HepG2 (cell line): ENCODE data around the gene MCF2L. TPM values are rescaled to one million over a fixed set of nuclear protein-coding genes. Genes with fewer than 3 reads are reported as not detected.

ENCODE experiments used
- AGO1 ChIP-seq: fragments of 200-400 bp; formaldehyde crosslinking; IDR thresholded peaks from 2 replicates; pipeline ENCODE4 v1.6.1; 2017; ENCODE audit warnings: mild to moderate bottlenecking, low read depth, low read length, moderate library complexity; ENCODE audit not compliant: poor library complexity, severe bottlenecking
- AGO2 ChIP-seq: fragments of 200-400 bp; formaldehyde crosslinking; optimal IDR thresholded peaks from 2 replicates; pipeline ENCODE3; 2017; ENCODE audit warnings: mild to moderate bottlenecking, low read depth, low read length, moderate library complexity
- CC2D1A ChIP-seq: sonication (generic); formaldehyde crosslinking; IDR thresholded peaks from 2 replicates; pipeline ENCODE4 v1.8.1; 2023; ENCODE audit warnings: mild to moderate bottlenecking, missing genetic modification reagents
- CENPX ChIP-seq: sonication (generic); formaldehyde crosslinking; IDR thresholded peaks from 2 replicates; pipeline ENCODE4 v1.9.0; 2021; ENCODE audit warnings: mild to moderate bottlenecking, missing genetic modification reagents, moderate library complexity
- CREM ChIP-seq, 2 experiments: sonication (generic) in 1 of 2; formaldehyde crosslinking in 1 of 2; IDR thresholded peaks; 2 replicates each; pipeline versions ENCODE4 v1.4.0 to v1.6.1; 2016 to 2020; ENCODE audit warnings: antibody characterized with exemption in 1 of 2, mild to moderate bottlenecking in 1 of 2, missing genetic modification reagents in 1 of 2
- HHEX ChIP-seq: IDR thresholded peaks from 2 replicates; pipeline ENCODE4 v1.6.1; 2016; ENCODE audit warnings: control low read depth
- HIVEP1 ChIP-seq: sonication (generic); formaldehyde crosslinking; IDR thresholded peaks from 2 replicates; pipeline ENCODE4 v1.4.0; 2020; ENCODE audit warnings: mild to moderate bottlenecking, missing genetic modification reagents
- HNRNPL ChIP-seq: fragments of 200-400 bp; formaldehyde crosslinking; IDR thresholded peaks from 2 replicates; pipeline ENCODE4 v1.6.1; 2017; ENCODE audit warnings: mild to moderate bottlenecking, low read depth, low read length
- IRF2 ChIP-seq: IDR thresholded peaks from 2 replicates; pipeline ENCODE4 v1.6.1; 2018; ENCODE audit warnings: missing genetic modification reagents, missing compliant biosample characterization
- JDP2 ChIP-seq: sonication (generic); formaldehyde crosslinking; IDR thresholded peaks from 2 replicates; pipeline ENCODE4 v1.8.1; 2022; ENCODE audit warnings: missing genetic modification reagents, borderline replicate concordance
- KLF12 ChIP-seq: sonication (generic); formaldehyde crosslinking; IDR thresholded peaks from 2 replicates; pipeline ENCODE4 v1.4.0; 2020; ENCODE audit warnings: missing genetic modification reagents, borderline replicate concordance
- NFKB2 ChIP-seq: sonication (generic); formaldehyde crosslinking; IDR thresholded peaks from 2 replicates; pipeline ENCODE4 v1.4.0; 2020; ENCODE audit warnings: missing genetic modification reagents, borderline replicate concordance
- NR2F2 ChIP-seq: IDR thresholded peaks from 2 replicates; pipeline ENCODE4 v1.6.1; 2012; ENCODE audit warnings: low read depth, inconsistent platforms, borderline replicate concordance
- RBM22 ChIP-seq: fragments of 200-400 bp; formaldehyde crosslinking; optimal IDR thresholded peaks from 2 replicates; pipeline ENCODE3; 2017; ENCODE audit warnings: mild to moderate bottlenecking, low read length, moderate library complexity
- SATB2 ChIP-seq: sonication (generic); formaldehyde crosslinking; IDR thresholded peaks from 2 replicates; pipeline ENCODE4 v1.5.0; 2020; ENCODE audit warnings: missing genetic modification reagents
- STAG1 ChIP-seq: sonication (generic); formaldehyde crosslinking; IDR thresholded peaks from 2 replicates; pipeline ENCODE4 v1.4.0; 2020; ENCODE audit warnings: missing genetic modification reagents
- XRCC5 ChIP-seq: fragments of 200-400 bp; formaldehyde crosslinking; optimal IDR thresholded peaks from 2 replicates; pipeline ENCODE3; 2017; ENCODE audit warnings: mild to moderate bottlenecking, low read length
- ZBTB25 ChIP-seq: IDR thresholded peaks from 2 replicates; pipeline ENCODE4 v1.6.1; 2018; ENCODE audit warnings: missing genetic modification reagents
- ZNF333 ChIP-seq: sonication (generic); formaldehyde crosslinking; IDR thresholded peaks from 2 replicates; pipeline ENCODE4 v1.4.0; 2020; ENCODE audit warnings: mild to moderate bottlenecking, missing genetic modification reagents, borderline replicate concordance
- ZNF34 ChIP-seq: sonication (generic); formaldehyde crosslinking; IDR thresholded peaks from 2 replicates; pipeline ENCODE4 v1.4.0; 2020; ENCODE audit warnings: mild to moderate bottlenecking, missing genetic modification reagents, borderline replicate concordance
- ZNF550 ChIP-seq: sonication (generic); formaldehyde crosslinking; IDR thresholded peaks from 2 replicates; pipeline ENCODE4 v1.4.0; 2020; ENCODE audit warnings: mild to moderate bottlenecking, missing genetic modification reagents, borderline replicate concordance
- ZNF552 ChIP-seq: sonication (generic); formaldehyde crosslinking; IDR thresholded peaks from 2 replicates; pipeline ENCODE4 v1.9.0; 2022; ENCODE audit warnings: missing genetic modification reagents, mild to moderate bottlenecking, borderline replicate concordance
- ZNF572 ChIP-seq: sonication (generic); formaldehyde crosslinking; IDR thresholded peaks from 2 replicates; pipeline ENCODE4 v1.5.1; 2020; ENCODE audit warnings: mild to moderate bottlenecking, missing genetic modification reagents
- ZNF703 ChIP-seq: sonication (generic); formaldehyde crosslinking; IDR thresholded peaks from 2 replicates; pipeline ENCODE4 v1.5.1; 2020; ENCODE audit warnings: missing genetic modification reagents, mild to moderate bottlenecking, moderate library complexity, borderline replicate concordance
- ZNF775 ChIP-seq: sonication (generic); formaldehyde crosslinking; IDR thresholded peaks from 2 replicates; pipeline ENCODE4 v1.4.0; 2020; ENCODE audit warnings: missing genetic modification reagents, mild to moderate bottlenecking, moderate library complexity, borderline replicate concordance
- polyA plus RNA-seq, 8 experiments: library from polyadenylated mRNA; depleted of rRNA in 3 of 8; stranded (reverse) in 7 of 8; unstranded in 1 of 8; fragments of >200 nt; fragmentation: Illumina TruSeq in 4 of 8; extraction: Trizol in 4 of 8; gene quantifications; 2 replicates each; pipeline versions ENCODE4 v1.2.1 to v1.2.3, GENCODE V29; 2011 to 2016; ENCODE audit warnings: low read depth in 4 of 8, missing spikeins in 1 of 8, mixed read lengths in 1 of 8; ENCODE audit not compliant: insufficient read depth in 1 of 8
- total RNA-seq, 5 experiments: library from RNA; depleted of rRNA; stranded (reverse); fragments of >200 nt; fragmentation: Illumina TruSeq; extraction: Trizol; gene quantifications; 2 replicates each; pipeline ENCODE4 v1.2.3, GENCODE V29; 2016; ENCODE audit warnings: low read depth in 1 of 5
- TF ChIP-seq, protein P1 (sequence below): sonication (generic); formaldehyde crosslinking; conservative IDR thresholded peaks from 2 replicates; pipeline ENCODE4 v1.8.0; 2022; ENCODE audit warnings: missing genetic modification reagents
- TF ChIP-seq, protein P2 (sequence below): sonication (generic); formaldehyde crosslinking; IDR thresholded peaks from 2 replicates; pipeline ENCODE4 v1.5.1; 2020; ENCODE audit warnings: mild to moderate bottlenecking, missing genetic modification reagents, borderline replicate concordance

Gene MCF2L
- total and polyA plus RNA-seq, 2 of the 13 experiments (the other 11 are each of a cell fraction or from before 2014, with no cell fraction given), result 19.4 to 28.4 TPM

DNA sequence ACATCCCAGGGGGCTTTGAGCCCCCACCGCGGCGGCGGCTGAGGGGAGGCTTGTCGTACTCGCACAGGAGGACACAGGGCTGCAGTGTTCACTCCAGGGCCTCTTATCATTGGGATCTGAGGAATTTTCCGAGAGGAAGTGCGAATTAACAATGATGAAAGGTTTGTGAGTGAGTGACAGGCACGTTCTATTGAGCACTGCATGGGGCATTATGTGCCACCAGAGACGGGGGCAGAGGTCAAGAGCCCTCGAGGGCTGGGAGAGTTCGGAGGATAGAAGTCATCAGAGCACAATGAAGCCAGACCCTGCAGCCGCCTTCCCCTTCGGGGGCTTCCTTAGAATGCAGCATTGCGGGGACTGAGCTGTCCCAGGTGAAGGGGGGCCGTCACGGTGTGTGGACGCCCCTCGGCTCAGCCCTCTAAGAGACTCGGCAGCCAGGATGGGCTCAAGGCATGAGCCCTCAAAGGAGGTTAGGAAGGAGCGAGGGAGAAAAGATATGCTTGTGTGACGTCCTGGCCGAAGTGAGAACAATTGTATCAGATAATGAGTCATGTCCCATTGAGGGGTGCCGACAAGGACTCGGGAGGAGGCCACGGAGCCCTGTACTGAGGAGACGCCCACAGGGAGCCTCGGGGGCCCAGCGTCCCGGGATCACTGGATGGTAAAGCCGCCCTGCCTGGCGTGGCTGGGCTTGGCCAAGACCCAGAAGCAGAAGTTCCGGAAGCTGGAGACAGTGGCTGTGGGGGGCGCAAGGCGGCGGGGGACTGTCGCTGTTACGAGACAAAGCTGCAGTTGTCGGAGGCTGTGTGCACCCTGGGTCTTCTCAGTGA, 53.9 kb downstream of the MCF2L start (continued):
- TF ChIP-seq NFKB2 (CRISPR knock-in tag) (no peak; the same call in 1 of the 2 replicates), ZNF552 (CRISPR knock-in tag) (no peak), ZNF572 (CRISPR knock-in tag) (no peak), HHEX (CRISPR knock-in tag) (peak; percentile 86), HIVEP1 (no peak), ZNF333 (CRISPR knock-in tag) (no peak), KLF12 (no peak), NR2F2 (peak; percentile 93), AGO1 (no peak), IRF2 (CRISPR knock-in tag) (peak; percentile 78; the same call in 1 of the 2 replicates), ZNF775 (CRISPR knock-in tag) (no peak), CENPX (no peak), ZNF34 (no peak), ZNF703 (CRISPR knock-in tag) (no peak), SATB2 (CRISPR knock-in tag) (no peak), STAG1 (CRISPR knock-in tag) (0 out of 2 replicates have a peak, but pooled peaks have one; percentile 1), AGO2 (peak; percentile 66), HNRNPL (no peak), ZBTB25 (CRISPR knock-in tag) (peak; percentile 71), CREM (IDR thresholded peaks at IDR 0.05) (peak; percentile 79), CREM (CRISPR knock-in tag; IDR thresholded peaks at IDR 0.05) (no peak), RBM22 (no peak), JDP2 (CRISPR knock-in tag) (no peak), CC2D1A (CRISPR knock-in tag) (no peak), XRCC5 (no peak), ZNF550 (CRISPR knock-in tag) (no peak)
- TF ChIP-seq, protein P1, sequence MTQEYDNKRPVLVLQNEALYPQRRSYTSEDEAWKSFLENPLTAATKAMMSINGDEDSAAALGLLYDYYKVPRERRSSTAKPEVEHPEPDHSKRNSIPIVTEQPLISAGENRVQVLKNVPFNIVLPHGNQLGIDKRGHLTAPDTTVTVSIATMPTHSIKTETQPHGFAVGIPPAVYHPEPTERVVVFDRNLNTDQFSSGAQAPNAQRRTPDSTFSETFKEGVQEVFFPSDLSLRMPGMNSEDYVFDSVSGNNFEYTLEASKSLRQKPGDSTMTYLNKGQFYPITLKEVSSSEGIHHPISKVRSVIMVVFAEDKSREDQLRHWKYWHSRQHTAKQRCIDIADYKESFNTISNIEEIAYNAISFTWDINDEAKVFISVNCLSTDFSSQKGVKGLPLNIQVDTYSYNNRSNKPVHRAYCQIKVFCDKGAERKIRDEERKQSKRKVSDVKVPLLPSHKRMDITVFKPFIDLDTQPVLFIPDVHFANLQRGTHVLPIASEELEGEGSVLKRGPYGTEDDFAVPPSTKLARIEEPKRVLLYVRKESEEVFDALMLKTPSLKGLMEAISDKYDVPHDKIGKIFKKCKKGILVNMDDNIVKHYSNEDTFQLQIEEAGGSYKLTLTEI, result no peak
- TF ChIP-seq, protein P2, sequence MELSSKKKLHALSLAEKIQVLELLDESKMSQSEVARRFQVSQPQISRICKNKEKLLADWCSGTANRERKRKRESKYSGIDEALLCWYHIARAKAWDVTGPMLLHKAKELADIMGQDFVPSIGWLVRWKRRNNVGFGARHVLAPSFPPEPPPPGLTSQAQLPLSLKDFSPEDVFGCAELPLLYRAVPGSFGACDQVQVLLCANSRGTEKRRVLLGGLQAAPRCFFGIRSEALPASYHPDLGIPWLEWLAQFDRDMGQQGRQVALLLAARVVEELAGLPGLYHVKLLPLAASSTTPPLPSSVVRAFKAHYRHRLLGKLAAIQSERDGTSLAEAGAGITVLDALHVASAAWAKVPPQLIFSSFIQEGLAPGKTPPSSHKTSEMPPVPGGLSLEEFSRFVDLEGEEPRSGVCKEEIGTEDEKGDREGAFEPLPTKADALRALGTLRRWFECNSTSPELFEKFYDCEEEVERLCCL (CRISPR knock-in tag), result no peak; the same call in 1 of the 2 replicates
